ENCODE measurements around the gene DEAF1. TPM values are rescaled to one million over a fixed set of nuclear protein-coding genes. Genes with fewer than 3 reads are reported as not detected.

The DEAF1 gene
- total RNA-seq, 1 experiment from 2014 or later: 46.8 TPM

DNA sequence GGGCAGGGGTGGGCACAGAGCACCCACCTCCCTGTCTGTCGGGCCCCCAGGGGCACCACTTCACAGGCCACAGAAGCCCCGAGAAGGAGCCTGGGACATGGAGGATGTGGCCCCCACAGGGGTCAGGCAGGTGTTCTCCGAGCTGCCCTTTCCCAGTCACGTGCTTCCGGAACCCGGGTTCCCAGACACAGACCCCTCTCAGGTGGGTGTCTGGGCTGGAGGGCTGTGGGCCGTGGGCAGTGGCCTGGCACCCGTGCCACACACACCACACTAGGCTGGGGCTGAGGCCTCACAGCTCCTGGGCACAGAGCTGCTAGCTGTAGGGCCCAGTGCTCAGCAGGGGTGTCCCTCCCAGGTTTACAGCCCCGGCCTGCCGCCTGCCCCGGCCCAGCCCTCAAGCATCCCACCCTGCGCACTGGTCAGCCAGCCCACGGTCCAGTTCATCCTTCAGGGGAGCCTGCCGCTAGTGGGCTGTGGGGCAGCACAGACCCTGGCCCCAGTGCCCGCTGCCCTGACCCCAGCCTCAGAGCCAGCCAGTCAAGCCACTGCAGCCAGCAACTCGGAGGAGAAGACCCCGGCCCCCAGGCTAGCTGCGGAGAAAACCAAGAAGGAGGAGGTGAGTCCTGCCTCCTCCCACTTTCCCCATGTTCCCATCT, 84.7 kb downstream of the DEAF1 start:
- Mint-ChIP-seq H3K4me1 (ENCODE audit: insufficient read depth, unreplicated experiment) (peaks cover 6% of the 10 kb centered on the region), H3K27me3 (ENCODE audit: insufficient read depth, unreplicated experiment) (no peaks in the 10 kb centered on the region), H3K36me3 (ENCODE audit: insufficient read depth, unreplicated experiment) (peaks cover 57% of the 10 kb centered on the region), H3K4me3 (ENCODE audit: unreplicated experiment) (no peak overlapping the region), H3K9me3 (ENCODE audit: unreplicated experiment) (no peaks in the 10 kb centered on the region), H3K27ac (ENCODE audit: low read depth, unreplicated experiment) (no peak overlapping the region)
- intact Hi-C loops (cut with micrococcal nuclease): loop anchor here (10.0 kb wide), 1 partner anchor 45 kb away; the partner anchor contains the start of genes LMNTD2 and RASSF7
- no peak for DNase-seq (ENCODE audit: unreplicated experiment)
- BruUV-seq (replicated peaks): no TSS peak
- POLR2A ChIA-PET: interaction anchor here (0.6 kb wide), 1 partner anchor 72 kb away, joined by 3 read pairs; no protein-coding TSS in a partner anchor
- CTCF ChIA-PET: no interaction called here
- TF ChIP-seq, protein P1, sequence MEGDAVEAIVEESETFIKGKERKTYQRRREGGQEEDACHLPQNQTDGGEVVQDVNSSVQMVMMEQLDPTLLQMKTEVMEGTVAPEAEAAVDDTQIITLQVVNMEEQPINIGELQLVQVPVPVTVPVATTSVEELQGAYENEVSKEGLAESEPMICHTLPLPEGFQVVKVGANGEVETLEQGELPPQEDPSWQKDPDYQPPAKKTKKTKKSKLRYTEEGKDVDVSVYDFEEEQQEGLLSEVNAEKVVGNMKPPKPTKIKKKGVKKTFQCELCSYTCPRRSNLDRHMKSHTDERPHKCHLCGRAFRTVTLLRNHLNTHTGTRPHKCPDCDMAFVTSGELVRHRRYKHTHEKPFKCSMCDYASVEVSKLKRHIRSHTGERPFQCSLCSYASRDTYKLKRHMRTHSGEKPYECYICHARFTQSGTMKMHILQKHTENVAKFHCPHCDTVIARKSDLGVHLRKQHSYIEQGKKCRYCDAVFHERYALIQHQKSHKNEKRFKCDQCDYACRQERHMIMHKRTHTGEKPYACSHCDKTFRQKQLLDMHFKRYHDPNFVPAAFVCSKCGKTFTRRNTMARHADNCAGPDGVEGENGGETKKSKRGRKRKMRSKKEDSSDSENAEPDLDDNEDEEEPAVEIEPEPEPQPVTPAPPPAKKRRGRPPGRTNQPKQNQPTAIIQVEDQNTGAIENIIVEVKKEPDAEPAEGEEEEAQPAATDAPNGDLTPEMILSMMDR (IDR thresholded peaks at IDR 0.05; ENCODE audit: unreplicated experiment): no peak

DNA sequence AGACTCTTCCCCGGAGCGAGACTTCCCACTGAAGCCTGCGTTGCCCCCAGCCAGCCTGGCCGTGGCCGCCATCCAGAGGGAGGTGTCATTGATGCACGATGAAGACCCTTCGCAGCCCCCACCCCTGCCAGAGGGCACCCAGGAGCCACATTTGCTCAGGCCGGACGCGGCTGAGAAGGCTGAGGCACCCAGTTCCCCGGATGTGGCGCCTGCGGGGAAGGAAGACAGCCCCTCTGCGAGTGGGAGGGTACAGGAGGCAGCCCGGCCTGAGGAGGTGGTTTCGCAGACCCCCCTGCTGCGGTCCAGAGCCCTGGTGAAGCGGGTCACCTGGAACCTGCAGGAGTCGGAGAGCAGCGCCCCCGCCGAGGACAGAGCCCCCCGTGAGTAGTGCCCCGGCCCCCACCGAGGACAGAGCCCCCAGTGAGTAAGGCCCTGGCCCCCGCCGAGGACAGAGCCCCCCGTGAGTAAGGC, 85.6 kb downstream of the DEAF1 start:
- BruUV-seq (replicated peaks): no TSS peak
- H3K4me1 Mint-ChIP-seq (ENCODE audit: insufficient read depth, unreplicated experiment): peaks cover 4% of the 10 kb centered on the region
- H3K27ac Mint-ChIP-seq (ENCODE audit: low read depth, unreplicated experiment): no peak overlapping the region
- H3K9me3 Mint-ChIP-seq (ENCODE audit: unreplicated experiment): no peaks in the 10 kb centered on the region
- no peak for DNase-seq (ENCODE audit: unreplicated experiment)
- no peaks in the 10 kb centered on the region for H3K27me3 Mint-ChIP-seq (ENCODE audit: insufficient read depth, unreplicated experiment)
- no peak overlapping the region for H3K4me3 Mint-ChIP-seq (ENCODE audit: unreplicated experiment)
- TF ChIP-seq, protein P1 (IDR thresholded peaks at IDR 0.05; ENCODE audit: unreplicated experiment): no peak
- ChIA-PET POLR2A (interaction anchor here (0.6 kb wide), 1 partner anchor 72 kb away, joined by 3 read pairs; no protein-coding TSS in a partner anchor), CTCF (no interaction called here)
- peaks cover 55% of the 10 kb centered on the region for H3K36me3 Mint-ChIP-seq (ENCODE audit: insufficient read depth, unreplicated experiment)
- intact Hi-C loops (cut with micrococcal nuclease): no loop called here

GRCh38 chr11:608791-609251, 86.2 kb downstream of the DEAF1 start:
- DNase-seq (ENCODE audit: unreplicated experiment): no peak
- TF ChIP-seq, protein P1 (IDR thresholded peaks at IDR 0.05; ENCODE audit: unreplicated experiment): no peak
- Mint-ChIP-seq H3K27me3 (ENCODE audit: insufficient read depth, unreplicated experiment) (no peaks in the 10 kb centered on the region), H3K9me3 (ENCODE audit: unreplicated experiment) (no peaks in the 10 kb centered on the region), H3K36me3 (ENCODE audit: insufficient read depth, unreplicated experiment) (peaks cover 55% of the 10 kb centered on the region), H3K4me1 (ENCODE audit: insufficient read depth, unreplicated experiment) (no peaks in the 10 kb centered on the region), H3K27ac (ENCODE audit: low read depth, unreplicated experiment) (no peak overlapping the region), H3K4me3 (ENCODE audit: unreplicated experiment) (no peak overlapping the region)
- no TSS peak for BruUV-seq (replicated peaks)
- intact Hi-C loops (cut with micrococcal nuclease): no loop called here
- ChIA-PET CTCF (interaction anchor here (0.6 kb wide), 1 partner anchor 62 kb away, joined by 4 read pairs; no protein-coding TSS in a partner anchor), POLR2A (interaction anchor here (1.3 kb wide), 1 partner anchor 30 kb away, joined by 4 read pairs; no protein-coding TSS in a partner anchor)

DNA sequence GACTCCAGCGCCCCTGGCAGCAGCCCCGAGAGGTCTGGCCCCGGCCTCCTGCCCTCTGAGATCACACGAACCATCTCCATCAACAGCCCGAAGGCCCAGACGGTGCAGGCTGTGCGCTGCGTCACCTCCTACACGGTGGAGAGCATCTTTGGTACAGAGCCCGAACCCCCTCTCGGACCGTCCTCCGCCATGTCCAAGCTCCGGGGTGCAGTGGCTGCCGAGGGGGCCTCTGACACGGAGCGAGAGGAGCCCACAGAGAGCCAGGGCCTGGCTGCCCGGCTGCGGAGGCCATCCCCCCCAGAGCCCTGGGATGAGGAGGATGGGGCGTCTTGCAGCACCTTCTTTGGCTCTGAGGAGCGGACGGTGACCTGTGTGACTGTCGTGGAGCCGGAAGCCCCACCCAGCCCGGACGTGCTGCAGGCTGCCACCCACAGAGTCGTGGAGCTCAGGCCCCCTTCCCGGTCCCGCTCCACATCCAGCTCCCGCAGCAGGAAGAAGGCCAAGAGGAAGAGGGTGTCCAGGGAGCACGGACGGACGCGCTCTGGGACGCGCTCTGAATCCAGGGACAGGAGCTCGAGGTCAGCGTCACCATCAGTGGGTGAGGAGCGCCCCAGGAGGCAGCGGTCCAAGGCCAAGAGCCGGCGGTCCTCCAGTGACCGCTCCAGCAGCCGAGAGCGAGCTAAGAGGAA, 86.9 kb downstream of the DEAF1 start:
- no peak for DNase-seq (ENCODE audit: unreplicated experiment)
- ChIA-PET CTCF (interaction anchor here (0.6 to 0.7 kb wide), 2 partner anchors 61 to 190 kb away, joined by 4 read pairs; no protein-coding TSS in a partner anchor), POLR2A (interaction anchor here (1.3 kb wide), 1 partner anchor 29 kb away, joined by 4 read pairs; no protein-coding TSS in a partner anchor)
- no peaks in the 10 kb centered on the region for H3K27me3 Mint-ChIP-seq (ENCODE audit: insufficient read depth, unreplicated experiment)
- peaks cover 57% of the 10 kb centered on the region for H3K36me3 Mint-ChIP-seq (ENCODE audit: insufficient read depth, unreplicated experiment)
- no TSS peak for BruUV-seq (replicated peaks)
- no peaks in the 10 kb centered on the region for H3K9me3 Mint-ChIP-seq (ENCODE audit: unreplicated experiment)
- no peaks in the 10 kb centered on the region for H3K4me1 Mint-ChIP-seq (ENCODE audit: insufficient read depth, unreplicated experiment)
- H3K27ac Mint-ChIP-seq (ENCODE audit: low read depth, unreplicated experiment): no peak overlapping the region
- H3K4me3 Mint-ChIP-seq (ENCODE audit: unreplicated experiment): no peak overlapping the region
- TF ChIP-seq, protein P1 (IDR thresholded peaks at IDR 0.05; ENCODE audit: unreplicated experiment): no peak
- intact Hi-C loops (cut with micrococcal nuclease): no loop called here
